SKM-1 treated with dmso at 0.1 percent for 144 hours (cell line): ENCODE measurements around the gene COL7A1.
"Not testable (repeated sequence)": the region's sequence is repeated elsewhere in the genome, so short reads cannot be mapped to it uniquely, and the experiment has no call there.

ENCODE experiments used
- DNase-seq: peaks from one replicate; lab custom pipeline; 2025; ENCODE audit not compliant: unreplicated experiment; lab: John Stamatoyannopoulos, UW

Gene COL7A1

GRCh38 chr3:48548126-48548525 lies 47.0 kb downstream of the COL7A1 start:
- DNase-seq: no peak

GRCh38 chr3:48546203-48546829 lies 48.8 kb downstream of the COL7A1 start:
- DNase-seq: no peak

- no peak for DNase-seq
Measured at GRCh38 chr3:48544141-48544540, 51.0 kb downstream of the COL7A1 start.

- no peak for DNase-seq
Measured at GRCh38 chr3:48543271-48543866, 51.8 kb downstream of the COL7A1 start.

- DNase-seq: no peak
Measured at GRCh38 chr3:48538451-48538850, 56.7 kb downstream of the COL7A1 start.

- DNase-seq: no peak
Measured at GRCh38 chr3:48536785-48537184, 58.3 kb downstream of the COL7A1 start.

- no peak for DNase-seq
Measured at GRCh38 chr3:48536116-48536515, 59.0 kb downstream of the COL7A1 start.

- DNase-seq: no peak
Measured at GRCh38 chr3:48535578-48535977, 59.6 kb downstream of the COL7A1 start.

GRCh38 chr3:48532977-48533337 lies 62.2 kb downstream of the COL7A1 start:
- no peak for DNase-seq

- no peak for DNase-seq
Measured at GRCh38 chr3:48532271-48532976, 62.7 kb downstream of the COL7A1 start.

- not testable (repeated sequence) for DNase-seq
Measured at GRCh38 chr3:48530701-48531100, 64.4 kb downstream of the COL7A1 start.

- peak; percentile 86 for DNase-seq
Measured at GRCh38 chr3:48528754-48529153, 66.4 kb downstream of the COL7A1 start.

GRCh38 chr3:48528048-48528447 lies 67.1 kb downstream of the COL7A1 start:
- peak; percentile 47 for DNase-seq

GRCh38 chr3:48524970-48525369 lies 70.2 kb downstream of the COL7A1 start:
- DNase-seq: no peak

- DNase-seq: no peak
Measured at GRCh38 chr3:48521635-48522034, 73.5 kb downstream of the COL7A1 start.

GRCh38 chr3:48519277-48519643 lies 75.9 kb downstream of the COL7A1 start:
- DNase-seq: no peak

GRCh38 chr3:48518638-48519276 lies 76.4 kb downstream of the COL7A1 start:
- DNase-seq: no peak

GRCh38 chr3:48518069-48518468 lies 77.1 kb downstream of the COL7A1 start:
- DNase-seq: no peak

- no peak for DNase-seq
Measured at GRCh38 chr3:48516571-48516970, 78.6 kb downstream of the COL7A1 start.

- no peak for DNase-seq
Measured at GRCh38 chr3:48514431-48515227, 80.5 kb downstream of the COL7A1 start.
